Osteoblast (primary cell): ENCODE measurements around the gene RPL10. TPM values are rescaled to one million over a fixed set of nuclear protein-coding genes. Genes with fewer than 3 reads are reported as not detected.
A peak's percentile ranks its signal among the peaks of the same experiment; 100 is the strongest.

Source experiments
- DNase-seq: peaks from one replicate; pipeline ENCODE4 v3.0.0; 2011; ENCODE audit warnings: low spot score, mixed read lengths; ENCODE audit not compliant: insufficient read length; ENCODE audit errors: missing footprints
- H2AFZ ChIP-seq: 2 replicates; pipeline ENCODE4 v1.6.0; 2011; ENCODE audit warnings: mild to moderate bottlenecking, low read length
- H3K27ac ChIP-seq: 2 replicates; pipeline ENCODE4 v1.5.1; 2011; ENCODE audit warnings: mild to moderate bottlenecking, low read depth, low read length, moderate library complexity
- H3K27me3 ChIP-seq: 2 replicates; pipeline ENCODE4 v1.6.0; 2012; ENCODE audit warnings: mild to moderate bottlenecking, control low read depth, inconsistent platforms, low read length, moderate library complexity; ENCODE audit not compliant: insufficient read depth
- H3K36me3 ChIP-seq: 2 replicates; pipeline ENCODE4 v1.5.1; 2011; ENCODE audit warnings: mild to moderate bottlenecking, low read length, control low read depth, moderate library complexity; ENCODE audit not compliant: insufficient read depth
- H3K4me1 ChIP-seq: 2 replicates; pipeline ENCODE4 v1.5.1; 2011; ENCODE audit warnings: mild to moderate bottlenecking, low read length, control low read depth, moderate library complexity; ENCODE audit not compliant: insufficient read depth
- H3K4me2 ChIP-seq: 2 replicates; pipeline ENCODE4 v1.6.0; 2011; ENCODE audit warnings: mild to moderate bottlenecking, low read length; ENCODE audit not compliant: insufficient read depth
- H3K4me3 ChIP-seq: fragments of 200-600 bp; sonication (generic); 3 replicates; pipeline ENCODE4 v1.5.1; 2012; ENCODE audit warnings: mild to moderate bottlenecking, low read length, inconsistent platforms; ENCODE audit not compliant: insufficient read depth
- H3K79me2 ChIP-seq: 2 replicates; pipeline ENCODE4 v1.6.0; 2012; ENCODE audit warnings: mild to moderate bottlenecking, low read length, control low read depth, inconsistent platforms; ENCODE audit not compliant: insufficient read depth
- H3K9me3 ChIP-seq: 2 replicates; pipeline ENCODE4 v1.5.1; 2011; ENCODE audit warnings: low read depth, low read length, control low read depth
- H4K20me1 ChIP-seq: 2 replicates; pipeline ENCODE4 v1.6.0; 2012; ENCODE audit warnings: mild to moderate bottlenecking, low read length, control low read depth; ENCODE audit not compliant: insufficient read depth
- total RNA-seq: library from RNA; depleted of rRNA; stranded (reverse); fragments of >200 nt; gene quantifications from 2 replicates; pipeline ENCODE4 v1.2.3, GENCODE V29; 2012
- TF ChIP-seq, protein P1 (sequence below): IDR thresholded peaks from 2 replicates; pipeline ENCODE4 v1.5.1; 2011; ENCODE audit warnings: mild to moderate bottlenecking, low read depth, low read length, moderate library complexity; ENCODE audit errors: extremely low read depth

Gene RPL10
- total RNA-seq, 1 donor, result 2,517 TPM

DNA sequence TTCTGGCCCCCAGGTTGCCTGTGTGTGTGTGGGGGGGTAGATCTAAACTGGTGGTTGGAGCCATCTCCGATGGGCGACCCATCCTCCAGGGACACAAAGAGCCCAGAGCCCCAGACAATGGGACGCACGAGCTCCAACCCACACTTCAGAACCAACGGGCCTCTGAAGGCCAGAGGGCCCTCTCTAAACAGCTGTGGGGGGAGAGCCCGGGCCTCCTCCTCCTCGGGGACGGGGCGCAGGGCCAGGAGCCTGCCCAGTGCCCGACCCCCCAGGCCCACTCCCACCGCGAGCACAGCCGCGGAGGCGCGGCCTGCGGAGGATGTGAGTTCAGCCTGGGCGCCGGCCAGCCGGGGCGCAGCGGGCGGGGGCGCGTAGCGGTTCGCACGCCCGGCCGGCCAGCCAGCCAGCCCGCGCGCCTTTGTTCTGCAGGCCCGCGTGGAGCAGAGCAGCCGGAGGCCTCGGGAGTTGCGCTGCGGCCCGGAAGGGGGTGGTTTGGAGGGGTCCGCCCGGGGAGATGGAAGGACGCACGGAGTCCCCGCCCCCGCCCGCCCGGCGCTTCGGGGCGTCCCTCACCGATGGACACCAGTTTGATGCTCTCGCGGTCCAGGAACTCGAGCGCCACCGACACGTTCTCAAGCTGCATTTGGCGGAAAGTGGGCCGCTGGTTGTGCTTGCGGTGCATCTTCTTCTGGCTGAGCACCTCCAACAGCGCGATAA is 27.7 kb upstream of the RPL10 start:
- DNase-seq, result no peak
- Histone ChIP-seq H3K4me1 (peaks cover 16% of the 10 kb centered on the region), H4K20me1 (peaks cover 27% of the 10 kb centered on the region), H3K36me3 (peaks cover 18% of the 10 kb centered on the region), H3K27ac (peak overlapping the region; percentile 76), H3K4me2 (peak overlapping the region; percentile 86), H2AFZ (no peak overlapping the region), H3K27me3 (no peaks in the 10 kb centered on the region), H3K9me3 (no peaks in the 10 kb centered on the region), H3K4me3 (peak overlapping the region; percentile 80), H3K79me2 (peaks cover 70% of the 10 kb centered on the region)
- TF ChIP-seq, protein P1, sequence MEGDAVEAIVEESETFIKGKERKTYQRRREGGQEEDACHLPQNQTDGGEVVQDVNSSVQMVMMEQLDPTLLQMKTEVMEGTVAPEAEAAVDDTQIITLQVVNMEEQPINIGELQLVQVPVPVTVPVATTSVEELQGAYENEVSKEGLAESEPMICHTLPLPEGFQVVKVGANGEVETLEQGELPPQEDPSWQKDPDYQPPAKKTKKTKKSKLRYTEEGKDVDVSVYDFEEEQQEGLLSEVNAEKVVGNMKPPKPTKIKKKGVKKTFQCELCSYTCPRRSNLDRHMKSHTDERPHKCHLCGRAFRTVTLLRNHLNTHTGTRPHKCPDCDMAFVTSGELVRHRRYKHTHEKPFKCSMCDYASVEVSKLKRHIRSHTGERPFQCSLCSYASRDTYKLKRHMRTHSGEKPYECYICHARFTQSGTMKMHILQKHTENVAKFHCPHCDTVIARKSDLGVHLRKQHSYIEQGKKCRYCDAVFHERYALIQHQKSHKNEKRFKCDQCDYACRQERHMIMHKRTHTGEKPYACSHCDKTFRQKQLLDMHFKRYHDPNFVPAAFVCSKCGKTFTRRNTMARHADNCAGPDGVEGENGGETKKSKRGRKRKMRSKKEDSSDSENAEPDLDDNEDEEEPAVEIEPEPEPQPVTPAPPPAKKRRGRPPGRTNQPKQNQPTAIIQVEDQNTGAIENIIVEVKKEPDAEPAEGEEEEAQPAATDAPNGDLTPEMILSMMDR, result no peak

DNA sequence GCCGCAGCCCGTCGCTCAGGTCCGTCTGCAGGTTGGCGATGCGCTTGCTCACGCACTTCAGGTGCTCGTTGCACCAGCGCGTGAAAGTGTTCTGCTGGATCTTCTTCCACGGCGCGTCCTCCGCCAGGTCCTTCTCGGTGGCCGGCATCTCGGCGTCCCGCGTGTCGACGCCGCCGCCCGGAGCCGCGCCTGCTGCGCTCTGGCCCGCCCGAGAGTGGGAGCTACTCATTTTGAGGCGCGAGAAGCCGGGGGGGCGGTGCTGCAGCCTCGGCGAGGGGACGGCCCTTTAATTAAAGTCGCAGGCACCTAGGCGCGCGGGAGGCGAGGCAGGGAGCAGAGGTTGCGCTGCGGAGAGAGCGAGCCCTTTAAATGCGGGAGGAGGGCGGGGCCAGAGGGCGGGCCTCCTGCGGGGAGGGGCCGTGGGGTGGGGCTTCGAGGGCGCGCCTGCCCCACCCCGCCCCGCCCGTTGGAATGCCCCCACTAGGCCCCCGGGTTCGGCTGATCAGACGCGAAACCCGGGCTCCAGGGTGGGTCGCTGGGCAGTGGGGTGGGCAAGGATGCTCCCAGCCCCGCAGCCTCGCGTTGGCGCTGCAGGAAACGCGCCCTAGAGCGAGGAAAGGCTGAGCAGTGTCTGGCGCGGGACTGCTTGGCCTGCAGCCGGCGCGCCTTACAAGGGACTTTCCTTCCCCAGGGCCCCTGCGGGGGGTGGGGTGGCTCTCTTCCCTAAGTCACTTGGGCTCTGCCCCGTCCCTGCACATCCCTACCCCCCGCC is 27.0 kb upstream of the RPL10 start:
- peak overlapping the region; percentile 33 for H3K27ac ChIP-seq
- H3K4me3 ChIP-seq, result peak overlapping the region; percentile 80
- peaks cover 62% of the 10 kb centered on the region for H3K79me2 ChIP-seq
- peaks cover 22% of the 10 kb centered on the region for H4K20me1 ChIP-seq
- H3K36me3 ChIP-seq, result peaks cover 11% of the 10 kb centered on the region
- no peak overlapping the region for H2AFZ ChIP-seq
- H3K4me2 ChIP-seq, result peak overlapping the region; percentile 72
- no peaks in the 10 kb centered on the region for H3K27me3 ChIP-seq
- no peaks in the 10 kb centered on the region for H3K9me3 ChIP-seq
- H3K4me1 ChIP-seq, result peaks cover 16% of the 10 kb centered on the region
- peak; percentile 97 for DNase-seq
- TF ChIP-seq, protein P1, result no peak

DNA sequence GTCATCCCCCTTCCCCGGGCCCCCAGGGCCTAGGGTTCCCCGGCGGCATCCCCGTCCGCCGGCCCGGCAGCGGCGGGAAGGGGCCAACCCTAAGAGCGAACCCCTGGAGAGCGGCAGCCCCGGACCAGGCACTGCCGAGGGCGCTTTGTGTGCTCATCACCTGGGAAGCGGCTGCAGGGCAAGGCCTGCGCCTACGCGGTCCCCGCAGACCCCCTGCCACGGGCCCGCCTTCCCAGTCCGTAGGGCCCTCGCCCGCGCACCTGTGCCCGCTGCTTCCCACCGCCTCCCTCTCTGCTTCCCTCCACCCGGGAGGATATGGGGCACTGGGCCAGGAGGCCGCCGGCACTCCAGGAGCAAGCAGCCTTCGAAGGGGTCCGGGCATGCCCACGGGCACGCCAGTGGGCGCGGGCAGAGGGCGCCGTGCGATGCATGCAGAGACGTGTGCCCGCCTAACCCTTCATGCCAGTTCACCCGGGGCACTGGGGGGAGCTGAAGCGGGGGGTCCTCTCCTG is 26.3 kb upstream of the RPL10 start:
- Histone ChIP-seq H2AFZ (no peak overlapping the region), H3K79me2 (peaks cover 56% of the 10 kb centered on the region), H3K27ac (no peak overlapping the region), H3K27me3 (no peaks in the 10 kb centered on the region), H3K4me1 (peaks cover 16% of the 10 kb centered on the region), H3K4me2 (peak overlapping the region; percentile 72), H4K20me1 (peaks cover 16% of the 10 kb centered on the region), H3K9me3 (no peaks in the 10 kb centered on the region), H3K4me3 (peak overlapping the region; percentile 80), H3K36me3 (peaks cover 4% of the 10 kb centered on the region)
- TF ChIP-seq, protein P1, result no peak
- no peak for DNase-seq

DNA sequence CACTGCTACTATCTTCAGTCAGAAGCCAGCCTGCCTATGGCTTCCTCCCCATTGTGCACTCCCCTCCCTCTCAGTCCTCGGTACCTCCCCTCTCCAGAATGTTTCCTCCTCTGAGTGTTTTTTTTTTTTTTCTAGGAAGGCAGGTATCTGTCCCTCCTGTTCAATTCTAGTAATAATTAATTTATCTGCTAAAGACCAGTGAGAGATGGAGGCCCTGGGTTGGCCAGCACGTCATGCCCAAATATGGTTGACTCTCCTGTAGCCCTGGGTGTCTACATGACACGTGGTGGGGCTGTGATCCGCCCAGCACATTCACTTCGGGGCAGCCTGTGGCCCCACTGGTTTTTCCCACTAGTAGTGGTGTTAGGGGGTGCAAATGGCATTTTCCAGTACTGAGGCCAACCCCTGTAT is 25.6 kb upstream of the RPL10 start:
- TF ChIP-seq, protein P1, result no peak
- H3K9me3 ChIP-seq, result no peaks in the 10 kb centered on the region
- peaks cover 16% of the 10 kb centered on the region for H3K4me1 ChIP-seq
- no peak overlapping the region for H2AFZ ChIP-seq
- H3K36me3 ChIP-seq, result no peaks in the 10 kb centered on the region
- no peak overlapping the region for H3K27ac ChIP-seq
- peaks cover 48% of the 10 kb centered on the region for H3K79me2 ChIP-seq
- H3K4me3 ChIP-seq, result peak overlapping the region; percentile 80
- peak overlapping the region; percentile 72 for H3K4me2 ChIP-seq
- peaks cover 10% of the 10 kb centered on the region for H4K20me1 ChIP-seq
- no peaks in the 10 kb centered on the region for H3K27me3 ChIP-seq
- DNase-seq, result peak; percentile 97
